K562 (cell line): ENCODE measurements around the gene RNF121. TPM values are rescaled to one million over a fixed set of nuclear protein-coding genes. Genes with fewer than 3 reads are reported as not detected.

ENCODE experiments used
- ATAC-seq: fragments of 200-7000 bp; cut with Tn5 transposase; 3 replicates; pipeline ENCODE4 v1.9.1; 2020; ENCODE audit warnings: moderate library complexity
- BruUV-seq: library from RNA; stranded (reverse); fragments of 400-500 nt; replicated peaks from 2 replicates; lab custom pipeline; 2021; lab: Mats Ljungman, UMichigan
- CTCF ChIA-PET: fragments of 300-600 bp; formaldehyde crosslinking; extraction: SDS; loops from one replicate; lab custom pipeline; 2021; ENCODE audit warnings: low intra/inter-chr PET ratio; lab: Yijun Ruan, JAX
- POLR2A ChIA-PET: fragments of 300-600, 350-650 bp; sonication (Branson Sonifier 250); formaldehyde crosslinking; extraction: SDS; loops from one replicate; lab custom pipeline; 2021; ENCODE audit warnings: antibody characterized with exemption, inconsistent platforms; lab: Yijun Ruan, JAX
- DNase-seq, 4 experiments: peaks; one replicate each; pipeline versions ENCODE4 v3.0.0 to v3.0.0-alpha.2; 2011 to 2018; ENCODE audit warnings: low spot score in 3 of 4, mixed read lengths in 3 of 4; ENCODE audit errors: extremely low read depth in 1 of 4
- FAIRE-seq: peaks from 2 replicates; lab custom pipeline; 2011; peaks lifted over from hg19 to GRCh38; lab: Jason Lieb, UNC
- H2AFZ ChIP-seq: 2 replicates; pipeline ENCODE4 v1.6.0; 2011; ENCODE audit warnings: low read depth, low read length, control low read depth, inconsistent platforms
- H3K27ac ChIP-seq: fragments of 200-600 bp; 3 replicates; pipeline ENCODE4 v1.8.0; 2011; ENCODE audit warnings: low read depth, mild to moderate bottlenecking, control low read depth, inconsistent platforms, low read length, moderate library complexity, mixed read lengths; ENCODE audit errors: extremely low read depth
- H3K27me3 ChIP-seq, 2 experiments: fragments of 300-600 bp in 1 of 2; 2 replicates in 1 of 2; 3 replicates in 1 of 2; pipeline versions ENCODE4 v1.6.0 to v1.8.0; 2011; ENCODE audit warnings: inconsistent platforms in 2 of 2, low read length in 2 of 2, mild to moderate bottlenecking in 1 of 2, mixed read lengths in 1 of 2, moderate library complexity in 1 of 2; ENCODE audit not compliant: control insufficient read depth in 2 of 2, insufficient read depth in 2 of 2
- H3K36me3 ChIP-seq: fragments of 300-600 bp; 3 replicates; pipeline ENCODE4 v1.8.0; 2011; ENCODE audit warnings: mild to moderate bottlenecking, low read length, inconsistent platforms; ENCODE audit not compliant: control insufficient read depth, insufficient read depth
- H3K4me1 ChIP-seq, 2 experiments: fragments of 200-600 bp in 1 of 2; replicated peaks in 1 of 2; 2 replicates in 1 of 2; 3 replicates in 1 of 2; pipeline versions ENCODE4 v1.5.1 to v1.8.0; 2011; ENCODE audit warnings: inconsistent platforms in 2 of 2, low read length in 2 of 2, mild to moderate bottlenecking in 1 of 2, mixed read lengths in 1 of 2, moderate library complexity in 1 of 2; ENCODE audit not compliant: control insufficient read depth in 2 of 2, insufficient read depth in 2 of 2
- H3K4me2 ChIP-seq: 2 replicates; pipeline ENCODE4 v1.6.1; 2011; ENCODE audit warnings: low read length, control low read depth, inconsistent platforms, mixed read lengths; ENCODE audit not compliant: insufficient read depth
- H3K4me3 ChIP-seq: fragments of 200-600 bp; sonication (generic), shearing (Covaris generic); 2 replicates; pipeline ENCODE4 v1.5.1; 2016; ENCODE audit warnings: control low read depth, inconsistent platforms
- H3K79me2 ChIP-seq: fragments of 200-600 bp; 3 replicates; pipeline ENCODE4 v1.8.0; 2011; ENCODE audit warnings: low read length, inconsistent platforms; ENCODE audit not compliant: control insufficient read depth, insufficient read depth
- H3K9ac ChIP-seq, 2 experiments: 2 replicates each; pipeline versions ENCODE4 v1.6.0 to v1.6.1; 2011; ENCODE audit warnings: low read depth in 2 of 2, low read length in 2 of 2, control low read depth in 1 of 2, inconsistent platforms in 1 of 2, mild to moderate bottlenecking in 1 of 2, mixed read lengths in 1 of 2; ENCODE audit not compliant: insufficient read depth in 1 of 2
- H3K9me1 ChIP-seq: one replicate; pipeline ENCODE4 v1.6.0; 2011; ENCODE audit warnings: inconsistent platforms, mild to moderate bottlenecking, low read length, moderate library complexity; ENCODE audit not compliant: control insufficient read depth, insufficient read depth
- H3K9me3 ChIP-seq: replicated peaks from 2 replicates; pipeline ENCODE4 v1.5.1; 2011; ENCODE audit warnings: low read depth, low read length, inconsistent platforms; ENCODE audit not compliant: control insufficient read depth, insufficient read depth
- H4K20me1 ChIP-seq: replicated peaks from 2 replicates; pipeline ENCODE4 v1.6.1; 2011; ENCODE audit warnings: low read length, inconsistent platforms, mixed read lengths; ENCODE audit not compliant: control insufficient read depth, insufficient read depth
- CTCF ChIP-seq, 3 experiments: IDR thresholded peaks in 2 of 3; conservative IDR thresholded peaks in 1 of 3; 2 replicates each; pipeline ENCODE4 v1.5.1; 2011 to 2012; ENCODE audit warnings: low read length in 3 of 3, mild to moderate bottlenecking in 3 of 3, control low read depth in 2 of 3, improper control_type of control experiment in 1 of 3, inconsistent platforms in 1 of 3, low read depth in 1 of 3, mixed read lengths in 1 of 3, moderate library complexity in 1 of 3; ENCODE audit not compliant: insufficient read depth in 2 of 3
- DEAF1 ChIP-seq: fragments of 450-650 bp; formaldehyde crosslinking; IDR thresholded peaks from 2 replicates; pipeline ENCODE4 v1.4.0; 2020; ENCODE audit warnings: mild to moderate bottlenecking, moderate library complexity
- SMC3 ChIP-seq: conservative IDR thresholded peaks from 2 replicates; pipeline ENCODE4 v1.6.1; 2011; ENCODE audit warnings: low read depth, low read length, improper control_type of control experiment; ENCODE audit not compliant: insufficient read depth
- STAT6 ChIP-seq: sonication (generic); formaldehyde crosslinking; IDR thresholded peaks from 2 replicates; pipeline ENCODE4 v1.8.1; 2023; ENCODE audit warnings: mild to moderate bottlenecking, missing genetic modification reagents
- TBP ChIP-seq: optimal IDR thresholded peaks from 2 replicates; pipeline ENCODE3; 2011; ENCODE audit warnings: low read depth, low read length, improper control_type of control experiment
- ZNF740 ChIP-seq, 3 experiments: fragments of 200-800 bp in 1 of 3; sonication (Bioruptor generic) in 1 of 3; sonication (generic) in 1 of 3; formaldehyde crosslinking in 1 of 3; IDR thresholded peaks; 2 replicates each; pipeline versions ENCODE4 v1.6.1 to v1.8.0; 2016 to 2022; ENCODE audit warnings: mild to moderate bottlenecking in 2 of 3, missing compliant biosample characterization in 2 of 3, missing genetic modification characterization in 2 of 3, missing genetic modification reagents in 1 of 3
- WGBS: fragments of 100-300 bp; shearing (Covaris generic); methylation state at CpG from one replicate; pipeline ENCODE4 v1.1.6; 2016; ENCODE audit warnings: low coverage, mixed read lengths; ENCODE audit not compliant: insufficient coverage; ENCODE audit errors: missing lambda C conversion rate; 5-methylcytosine and 5-hydroxymethylcytosine counted together
- in situ Hi-C: fragments of 300-500 bp; cut with MboI; formaldehyde crosslinking; loops from 4 replicates; pipeline ENCODE4 v1.15.0; 2018; ENCODE audit warnings: inconsistent platforms, mixed read lengths
- intact Hi-C: fragments of 100-400 bp; cut with micrococcal nuclease; formaldehyde crosslinking; loops from 2 replicates; pipeline ENCODE4 v1.14.2; 2022
- polyA plus RNA-seq, 8 experiments: library from polyadenylated mRNA; depleted of rRNA in 4 of 8; stranded (reverse) in 5 of 8; unstranded in 3 of 8; fragments of >200 nt; fragmentation: Nextera tagmentation in 2 of 8; fragmentation: Illumina TruSeq in 1 of 8; extraction: Ambion mirVana in 2 of 8; extraction: Trizol in 1 of 8; gene quantifications; 2 replicates each; pipeline versions ENCODE4 v1.2.1 to v1.2.3, GENCODE V29; 2011 to 2014; ENCODE audit warnings: inconsistent platforms in 1 of 8, missing spikeins in 1 of 8
- total RNA-seq, 7 experiments: library from RNA; depleted of rRNA in 6 of 7; stranded (reverse); fragments of >200 nt in 6 of 7; fragmentation: Illumina TruSeq in 2 of 7; extraction: Trizol in 2 of 7; gene quantifications; 2 replicates each; pipeline versions ENCODE4 v1.2.1 to v1.2.3, GENCODE V29; 2011 to 2021; ENCODE audit warnings: low replicate concordance in 1 of 7

Gene RNF121
- total and polyA plus RNA-seq, 9 of the 15 experiments (the other 6 are each of a cell fraction or from before 2014, with no cell fraction given): 8.0 to 63.4 (median 20.5) TPM

- in situ Hi-C loops (no loop called here), intact Hi-C loops (loop anchor here (1.0 kb wide), 2 partner anchors 113 to 205 kb away; no protein-coding TSS in a partner anchor)
- DNase-seq (peak; percentile 37 to 67 (median 40)), ATAC-seq (peak; percentile 88), FAIRE-seq (peak; percentile 80)
- H2AFZ ChIP-seq: no peak overlapping the region
- peaks cover 3% of the 10 kb centered on the region for H3K9me1 ChIP-seq
- H3K4me2 ChIP-seq: no peak overlapping the region
- peaks cover 4% of the 10 kb centered on the region; the same call in 1 of the 3 replicates for H3K79me2 ChIP-seq
- H3K9ac ChIP-seq: no peak overlapping the region
- no peaks in the 10 kb centered on the region for H3K4me1 ChIP-seq
- H3K27ac ChIP-seq: no peak overlapping the region
- H3K36me3 ChIP-seq: peaks cover 54% of the 10 kb centered on the region
- H3K27me3 ChIP-seq: no peaks in the 10 kb centered on the region
- POLR2A ChIA-PET: interaction anchor here (0.9 to 1.0 kb wide), 2 partner anchors 22 to 37 kb away, joined by 3 to 4 read pairs; no protein-coding TSS in a partner anchor
- 45% methylated on average over 7 of the region's 7 CpGs for WGBS
- no peaks in the 10 kb centered on the region for H3K9me3 ChIP-seq
- no peak overlapping the region for H3K4me3 ChIP-seq
- no TSS peak for BruUV-seq
- no peaks in the 10 kb centered on the region for H4K20me1 ChIP-seq
- CTCF ChIA-PET: interaction anchor here (0.6 to 3.1 kb wide), 4 partner anchors 8 to 457 kb away, joined by 3 to 14 read pairs (median 4); partner anchors contain the start of gene CLPB
- no peak for TF ChIP-seq TBP
- TF ChIP-seq CTCF (IDR thresholded peaks at IDR 0.05 in 2 of 3, conservative IDR thresholded peaks at IDR 0.05 in 1 of 3; ENCODE audit: insufficient read depth in 2 of 3, low read depth in 1 of 3, low read length in 3 of 3): peak; percentile 68 to 80 (median 75); a peak in 5 of 6 replicates
- TF ChIP-seq STAT6 (CRISPR knock-in tag): no peak
- peak; percentile 19; the same call in 1 of the 2 replicates for TF ChIP-seq ZNF740 (CRISPR knock-in tag; IDR thresholded peaks at IDR 0.05)
- no peak for TF ChIP-seq ZNF740 (tag; IDR thresholded peaks at IDR 0.05)
- TF ChIP-seq DEAF1 (CRISPR knock-in tag): 0 out of 2 replicates have a peak, but pooled peaks have one; percentile 25
- peak; percentile 66; the same call in 1 of the 2 replicates for TF ChIP-seq SMC3
Observed at GRCh38 chr11:71977743-71978418, 49.0 kb downstream of the RNF121 start.
